NK-92 treated with Interleukin-12 subunit alpha and Interleukin-12 subunit beta, amount 100 ng/mL, for 24 hours (cell line): ENCODE data around the gene SEC24B.
"Not testable (repeated sequence)": the region's sequence is repeated elsewhere in the genome, so short reads cannot be mapped to it uniquely, and the experiment has no call there.

Experiments
- DNase-seq: peaks from one replicate; lab custom pipeline; 2025; lab: John Stamatoyannopoulos, UW

SEC24B gene

GRCh38 chr4:109578846-109579245 lies 145.2 kb downstream of the SEC24B start:
- no peak for DNase-seq

- DNase-seq, result not testable (repeated sequence)
Measured at GRCh38 chr4:109579997-109580396, 146.4 kb downstream of the SEC24B start.

GRCh38 chr4:109588176-109588575 lies 154.6 kb downstream of the SEC24B start:
- DNase-seq, result no peak

- no peak for DNase-seq
Measured at GRCh38 chr4:109589119-109589518, 155.5 kb downstream of the SEC24B start.

GRCh38 chr4:109589605-109590004 lies 156.0 kb downstream of the SEC24B start:
- DNase-seq, result no peak
